Right lobe of liver (tissue), 6 donors: ENCODE results near the gene TUNAR. TPM values are rescaled to one million over a fixed set of nuclear protein-coding genes. Genes with fewer than 3 reads are reported as not detected.
A peak's percentile ranks its signal among the peaks of the same experiment; 100 is the strongest.

Source experiments
- ATAC-seq, 4 donors: fragments of 200-7000 bp; cut with Tn5 transposase; one replicate each; pipeline ENCODE4 v1.9.1; 2020; ENCODE audit warnings: mild to moderate bottlenecking in 4 of 4, moderate library complexity in 4 of 4
- DNase-seq, 3 donors: peaks; one replicate each; pipeline ENCODE4 v3.0.0-alpha.2; 2020
- H3K27ac ChIP-seq, 3 donors: fragments of 200-600 bp; one replicate each; pipeline ENCODE4 v1.8.0; 2022
- H3K27me3 ChIP-seq, 2 donors: fragments of 200-600 bp; one replicate each; pipeline ENCODE4 v1.8.0; 2022
- H3K36me3 ChIP-seq, 4 donors: fragments of 200-600 bp; sonication (generic) in 1 of 4; one replicate each; pipeline versions ENCODE4 v1.5.1 to v1.8.0; 2017 to 2022; ENCODE audit warnings: control low read depth in 1 of 4
- H3K4me1 ChIP-seq, 4 donors: fragments of 200-600 bp; sonication (generic) in 1 of 4; one replicate each; pipeline versions ENCODE4 v1.5.1 to v1.8.0; 2017 to 2022; ENCODE audit warnings: control low read depth in 1 of 4
- H3K4me3 ChIP-seq, 3 donors: fragments of 200-600 bp; one replicate each; pipeline ENCODE4 v1.8.0; 2022
- H3K9me3 ChIP-seq, 4 donors: fragments of 200-600 bp; sonication (generic) in 1 of 4; one replicate each; pipeline versions ENCODE4 v1.5.1 to v1.8.0; 2017 to 2022; ENCODE audit warnings: control low read depth in 1 of 4
- CTCF ChIP-seq, 4 donors: fragments of 200-600 bp in 3 of 4; fragments of 450-650 bp in 1 of 4; IDR thresholded peaks; one replicate each; pipeline versions ENCODE4 v1.5.1 to v1.8.0; 2016 to 2022; ENCODE audit warnings: antibody characterized with exemption in 4 of 4, mild to moderate bottlenecking in 2 of 4
- POLR2A ChIP-seq: fragments of 450-650 bp; IDR thresholded peaks from one replicate; pipeline ENCODE4 v1.6.1; 2017; ENCODE audit warnings: antibody characterized with exemption, mild to moderate bottlenecking
- WGBS: methylation state at CpG from one replicate; pipeline ENCODE4 v1.1.6; 2018; ENCODE audit warnings: low coverage, low lambda C conversion rate; ENCODE audit not compliant: insufficient coverage; ENCODE audit errors: missing lambda C conversion rate; 5-methylcytosine and 5-hydroxymethylcytosine counted together
- intact Hi-C, 2 donors: fragments of 100-400 bp; cut with DNase I; formaldehyde crosslinking; loops; one replicate each; pipeline versions ENCODE4 v1.11.2 to v1.14.1; 2022
- total RNA-seq, 6 experiments: library from RNA; depleted of rRNA in 2 of 6; stranded (reverse); fragments of >200 nt in 2 of 6; fragmentation: NEBNext Ultra II Directional in 3 of 6; extraction: Animal tissue kit (Norgen Biotek cat#: 25700) in 3 of 6; gene quantifications; one replicate each; pipeline versions ENCODE4 v1.1.0 to v1.2.4, GENCODE V29; 2016 to 2023
- donor health status: DM: no; HTN: yes; CAD: no.
- donor health status: DM: no; HTN: no; CAD: no.
- donor health status: DM: no; HTN: no; CAD: no.
- donor health status: DM: no; HTN: yes; CAD: no.
- donor health status: DM: no; HTN: yes; CAD: no.

The TUNAR gene
- total RNA-seq, 6 experiments from 2014 or later: not detected

GRCh38 chr14:95906591-95906990 lies 30.0 kb downstream of the TUNAR start:
- intact Hi-C loops: no loop called here
- TF ChIP-seq CTCF (IDR thresholded peaks at IDR 0.05) (no peak), POLR2A (no peak)
- ATAC-seq (no peak), DNase-seq (no peak)
- 58% methylated on average over 4 of the region's 4 CpGs for WGBS
- Histone ChIP-seq H3K4me3 (no peak overlapping the region), H3K36me3 (no peaks in the 10 kb centered on the region), H3K4me1 (no peaks in the 10 kb centered on the region), H3K27me3 (no peaks in the 10 kb centered on the region), H3K27ac (no peak overlapping the region), H3K9me3 (no peaks in the 10 kb centered on the region)

GRCh38 chr14:95910628-95911027 lies 34.0 kb downstream of the TUNAR start:
- no peaks in the 10 kb centered on the region for H3K36me3 ChIP-seq
- WGBS: 22% methylated on average over 4 of the region's 4 CpGs
- TF ChIP-seq CTCF (IDR thresholded peaks at IDR 0.05) (no peak), POLR2A (no peak)
- H3K27me3 ChIP-seq: no peaks in the 10 kb centered on the region
- no peaks in the 10 kb centered on the region for H3K4me1 ChIP-seq
- peak in 1 of 4 donors; percentile 20 for ATAC-seq
- DNase-seq: no peak
- no peaks in the 10 kb centered on the region for H3K9me3 ChIP-seq
- H3K27ac ChIP-seq: no peak overlapping the region
- H3K4me3 ChIP-seq: no peak overlapping the region
- intact Hi-C loops: no loop called here

GRCh38 chr14:95911456-95911855 lies 34.8 kb downstream of the TUNAR start:
- DNase-seq: no peak
- H3K36me3 ChIP-seq: no peaks in the 10 kb centered on the region
- no peaks in the 10 kb centered on the region for H3K4me1 ChIP-seq
- intact Hi-C loops: no loop called here
- no peak for ATAC-seq
- no peaks in the 10 kb centered on the region for H3K9me3 ChIP-seq
- no peak overlapping the region for H3K4me3 ChIP-seq
- no peak for TF ChIP-seq POLR2A
- no peak for TF ChIP-seq CTCF (IDR thresholded peaks at IDR 0.05)
- WGBS: 72% methylated on average over 5 of the region's 7 CpGs
- no peaks in the 10 kb centered on the region for H3K27me3 ChIP-seq
- no peak overlapping the region for H3K27ac ChIP-seq

- H3K4me1 ChIP-seq: no peaks in the 10 kb centered on the region
- WGBS: 47% methylated on average over 4 of the region's 7 CpGs
- intact Hi-C loops: no loop called here
- ATAC-seq (no peak), DNase-seq (no peak)
- no peaks in the 10 kb centered on the region for H3K27me3 ChIP-seq
- H3K9me3 ChIP-seq: no peaks in the 10 kb centered on the region
- no peak overlapping the region for H3K4me3 ChIP-seq
- H3K27ac ChIP-seq: no peak overlapping the region
- no peak for TF ChIP-seq POLR2A
- H3K36me3 ChIP-seq: no peaks in the 10 kb centered on the region
These were observed 38.7 kb downstream of the TUNAR start for GRCh38 chr14:95915330-95915729.

GRCh38 chr14:95918466-95918865 lies 41.8 kb downstream of the TUNAR start:
- DNase-seq: no peak
- Histone ChIP-seq H3K9me3 (no peaks in the 10 kb centered on the region), H3K27ac (no peak overlapping the region), H3K4me3 (no peak overlapping the region), H3K27me3 (no peaks in the 10 kb centered on the region), H3K4me1 (no peaks in the 10 kb centered on the region), H3K36me3 (no peaks in the 10 kb centered on the region)
- ATAC-seq: no peak
- intact Hi-C loops: no loop called here
- 5% methylated on average over 6 of the region's 6 CpGs for WGBS
- no peak for TF ChIP-seq POLR2A
- TF ChIP-seq CTCF (IDR thresholded peaks at IDR 0.05): no peak
